GM13976 (cell line): ENCODE data around the gene RUNX1.

Source experiments
- DNase-seq: peaks from one replicate; pipeline ENCODE4 v3.0.0; 2012; ENCODE audit warnings: low spot score
- in situ Hi-C: fragments of 300-500 bp; cut with MboI; formaldehyde crosslinking; loops from one replicate; pipeline ENCODE4 v1.12.0; 2022; ENCODE audit warnings: low sequenced_read_pairs, mixed read lengths, inconsistent platforms; ENCODE audit not compliant: unreplicated experiment
- TF ChIP-seq, protein P1 (sequence below): IDR thresholded peaks from 2 replicates; pipeline ENCODE4 v1.5.1; 2012; ENCODE audit warnings: borderline replicate concordance, mild to moderate bottlenecking; ENCODE audit not compliant: insufficient read depth; ENCODE audit errors: extremely low read depth, missing control alignments, control extremely low read depth

Gene RUNX1

DNA sequence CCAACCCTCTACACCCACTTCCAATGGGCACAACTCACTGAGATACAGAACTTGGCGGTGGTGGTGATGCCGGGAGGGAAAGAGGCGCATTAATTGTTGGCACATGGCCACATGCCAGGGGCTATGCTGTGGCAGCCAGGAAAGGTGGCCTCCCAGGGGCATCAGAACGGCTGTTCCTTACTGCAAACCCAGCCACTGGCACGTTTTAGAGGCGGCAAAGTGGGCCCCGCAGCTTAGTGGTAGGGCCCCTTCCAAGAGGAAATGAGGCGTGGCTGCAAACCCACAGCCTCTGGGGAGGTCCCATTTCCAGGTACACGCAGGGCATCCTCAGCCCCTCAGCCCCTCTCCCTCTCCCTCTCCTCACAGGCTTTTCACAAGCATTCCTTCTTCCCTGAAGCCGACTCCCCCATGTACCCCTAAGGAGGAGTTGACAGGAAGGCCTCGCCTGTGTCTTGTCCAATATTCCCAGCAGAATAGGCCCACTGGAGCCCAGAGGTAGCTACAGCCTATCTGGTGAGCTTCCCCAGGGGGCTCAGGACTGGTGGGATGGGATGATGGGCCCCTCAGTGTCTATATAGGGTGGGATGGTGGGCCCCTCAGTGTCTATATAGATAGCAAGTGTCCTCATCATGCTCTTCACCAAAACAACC, 214.1 kb downstream of the RUNX1 start:
- in situ Hi-C loops, result no loop called here
- DNase-seq, result no peak
- TF ChIP-seq, protein P1, sequence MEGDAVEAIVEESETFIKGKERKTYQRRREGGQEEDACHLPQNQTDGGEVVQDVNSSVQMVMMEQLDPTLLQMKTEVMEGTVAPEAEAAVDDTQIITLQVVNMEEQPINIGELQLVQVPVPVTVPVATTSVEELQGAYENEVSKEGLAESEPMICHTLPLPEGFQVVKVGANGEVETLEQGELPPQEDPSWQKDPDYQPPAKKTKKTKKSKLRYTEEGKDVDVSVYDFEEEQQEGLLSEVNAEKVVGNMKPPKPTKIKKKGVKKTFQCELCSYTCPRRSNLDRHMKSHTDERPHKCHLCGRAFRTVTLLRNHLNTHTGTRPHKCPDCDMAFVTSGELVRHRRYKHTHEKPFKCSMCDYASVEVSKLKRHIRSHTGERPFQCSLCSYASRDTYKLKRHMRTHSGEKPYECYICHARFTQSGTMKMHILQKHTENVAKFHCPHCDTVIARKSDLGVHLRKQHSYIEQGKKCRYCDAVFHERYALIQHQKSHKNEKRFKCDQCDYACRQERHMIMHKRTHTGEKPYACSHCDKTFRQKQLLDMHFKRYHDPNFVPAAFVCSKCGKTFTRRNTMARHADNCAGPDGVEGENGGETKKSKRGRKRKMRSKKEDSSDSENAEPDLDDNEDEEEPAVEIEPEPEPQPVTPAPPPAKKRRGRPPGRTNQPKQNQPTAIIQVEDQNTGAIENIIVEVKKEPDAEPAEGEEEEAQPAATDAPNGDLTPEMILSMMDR, result no peak

GRCh38 chr21:34834290-34834689, 214.8 kb downstream of the RUNX1 start:
- in situ Hi-C loops, result no loop called here
- TF ChIP-seq, protein P1, result no peak
- no peak for DNase-seq

GRCh38 chr21:34833465-34833864, 215.6 kb downstream of the RUNX1 start:
- in situ Hi-C loops, result no loop called here
- TF ChIP-seq, protein P1, result no peak
- DNase-seq, result no peak

- no peak for DNase-seq
- in situ Hi-C loops, result no loop called here
- TF ChIP-seq, protein P1, result no peak
These were observed 218.5 kb downstream of the RUNX1 start for GRCh38 chr21:34830386-34831170.

GRCh38 chr21:34827445-34828235, 221.5 kb downstream of the RUNX1 start:
- TF ChIP-seq, protein P1, result no peak
- in situ Hi-C loops, result no loop called here

GRCh38 chr21:34826836-34827235, 222.3 kb downstream of the RUNX1 start:
- TF ChIP-seq, protein P1, result no peak
- in situ Hi-C loops, result no loop called here
- no peak for DNase-seq

More at GRCh38 chr21:34827445-34828235, 221.5 kb downstream of the RUNX1 start:
- DNase-seq, result no peak
